ENCODE measurements around the gene FARP1.

FARP1 gene

GRCh38 chr13:98233127-98233526 lies 90.2 kb downstream of the FARP1 start:
- DNase-seq = no peak

GRCh38 chr13:98234348-98234747 lies 91.5 kb downstream of the FARP1 start:
- no peak for DNase-seq

- DNase-seq = no peak
Observed at GRCh38 chr13:98236197-98236596, 93.3 kb downstream of the FARP1 start.

GRCh38 chr13:98237331-98237730 lies 94.4 kb downstream of the FARP1 start:
- no peak for DNase-seq

- DNase-seq = no peak
Observed at GRCh38 chr13:98239162-98240076, 96.5 kb downstream of the FARP1 start.

GRCh38 chr13:98240135-98240534 lies 97.2 kb downstream of the FARP1 start:
- no peak for DNase-seq

- no peak for DNase-seq
Observed at GRCh38 chr13:98240974-98241373, 98.1 kb downstream of the FARP1 start.

GRCh38 chr13:98241976-98242375 lies 99.1 kb downstream of the FARP1 start:
- DNase-seq = no peak

GRCh38 chr13:98242403-98242802 lies 99.5 kb downstream of the FARP1 start:
- DNase-seq = no peak

GRCh38 chr13:98243929-98244272 lies 101.0 kb downstream of the FARP1 start:
- DNase-seq = no peak

- DNase-seq = no peak
Observed at GRCh38 chr13:98246538-98247172, 103.8 kb downstream of the FARP1 start.

- no peak for DNase-seq
Observed at GRCh38 chr13:98251708-98252107, 108.8 kb downstream of the FARP1 start.

- DNase-seq = no peak
Observed at GRCh38 chr13:98252931-98253470, 110.1 kb downstream of the FARP1 start.

- no peak for DNase-seq
Observed at GRCh38 chr13:98253526-98253925, 110.6 kb downstream of the FARP1 start.

- no peak for DNase-seq
Observed at GRCh38 chr13:98254513-98254912, 111.6 kb downstream of the FARP1 start.

- no peak for DNase-seq
Observed at GRCh38 chr13:98258226-98258625, 115.3 kb downstream of the FARP1 start.

- no peak for DNase-seq
Observed at GRCh38 chr13:98260357-98261164, 117.7 kb downstream of the FARP1 start.

- no peak for DNase-seq
Observed at GRCh38 chr13:98261165-98261702, 118.3 kb downstream of the FARP1 start.

- DNase-seq = no peak
Observed at GRCh38 chr13:98262292-98262691, 119.4 kb downstream of the FARP1 start.

- no peak for DNase-seq
Observed at GRCh38 chr13:98263841-98264240, 120.9 kb downstream of the FARP1 start.

- no peak for DNase-seq
Observed at GRCh38 chr13:98264877-98265276, 122.0 kb downstream of the FARP1 start.

- DNase-seq = no peak
Observed at GRCh38 chr13:98265692-98266551, 123.0 kb downstream of the FARP1 start.

Data from NCI-H2107 (cell line).